ENCODE results near the gene DHODH.

DNA sequence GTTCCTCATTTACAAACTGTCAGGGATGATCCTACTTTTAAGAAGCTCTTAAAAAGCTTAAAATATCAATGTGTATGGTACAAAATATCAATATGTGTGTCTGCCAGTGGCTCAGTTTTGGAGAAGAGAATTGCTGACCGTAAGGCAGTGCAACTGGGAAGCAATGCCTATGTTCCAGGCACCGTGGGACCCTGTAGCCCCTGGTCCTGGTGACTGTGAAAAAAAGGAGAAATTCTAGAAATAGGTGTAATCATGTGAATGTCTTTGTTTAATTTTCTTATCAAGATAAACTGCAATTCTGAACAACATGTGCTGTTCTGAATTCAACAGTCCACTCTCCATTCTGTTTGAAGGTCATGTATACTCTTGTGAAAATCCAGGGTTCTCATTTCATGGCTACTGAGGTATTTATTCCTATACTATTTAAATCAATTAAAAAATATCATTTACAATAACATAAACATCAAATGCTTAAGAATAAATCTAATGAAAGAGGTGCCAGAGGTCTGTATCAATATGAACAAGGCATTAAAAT, 36.3 kb downstream of the DHODH start:
- no peak for TF ChIP-seq CTCF (conservative IDR thresholded peaks at IDR 0.05; ENCODE audit: low read depth, low read length)
- TF ChIP-seq RAD21 (IDR thresholded peaks at IDR 0.05; ENCODE audit: low read length): no peak
- no peak for TF ChIP-seq POLR2A (IDR thresholded peaks at IDR 0.05; ENCODE audit: low read depth, low read length)
- TF ChIP-seq FOS (IDR thresholded peaks at IDR 0.05; ENCODE audit: low read depth, low read length): no peak
- no peak for TF ChIP-seq CEBPB (IDR thresholded peaks at IDR 0.05; ENCODE audit: low read depth, low read length)
- TF ChIP-seq RFX5 (IDR thresholded peaks at IDR 0.05; ENCODE audit: low read depth, low read length): no peak
- no peak for TF ChIP-seq RCOR1 (IDR thresholded peaks at IDR 0.05; ENCODE audit: insufficient replicate concordance, low read length)
- TF ChIP-seq BHLHE40 (IDR thresholded peaks at IDR 0.05; ENCODE audit: low read depth, low read length): no peak
- TF ChIP-seq MAZ (IDR thresholded peaks at IDR 0.05; ENCODE audit: borderline replicate concordance, low read depth, low read length): no peak
- TF ChIP-seq CHD1 (IDR thresholded peaks at IDR 0.05; ENCODE audit: low read depth, low read length): no peak
- no peak for TF ChIP-seq MXI1 (IDR thresholded peaks at IDR 0.05; ENCODE audit: borderline replicate concordance, low read depth, low read length)
- TF ChIP-seq MAFK (IDR thresholded peaks at IDR 0.05; ENCODE audit: low read depth, low read length): no peak
- TF ChIP-seq, protein P1, sequence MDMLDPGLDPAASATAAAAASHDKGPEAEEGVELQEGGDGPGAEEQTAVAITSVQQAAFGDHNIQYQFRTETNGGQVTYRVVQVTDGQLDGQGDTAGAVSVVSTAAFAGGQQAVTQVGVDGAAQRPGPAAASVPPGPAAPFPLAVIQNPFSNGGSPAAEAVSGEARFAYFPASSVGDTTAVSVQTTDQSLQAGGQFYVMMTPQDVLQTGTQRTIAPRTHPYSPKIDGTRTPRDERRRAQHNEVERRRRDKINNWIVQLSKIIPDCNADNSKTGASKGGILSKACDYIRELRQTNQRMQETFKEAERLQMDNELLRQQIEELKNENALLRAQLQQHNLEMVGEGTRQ (IDR thresholded peaks at IDR 0.05; ENCODE audit: low read depth, low read length): no peak
